Suprapubic skin (tissue), 4 donors: ENCODE data around the gene IGSF5.

ENCODE experiments used
- EP300 ChIP-seq: sonication (generic); formaldehyde crosslinking; IDR thresholded peaks from one replicate; pipeline ENCODE4 v1.6.1; 2017; ENCODE audit warnings: antibody characterized with exemption
- POLR2A ChIP-seq, 2 donors: fragments of 450-650 bp; IDR thresholded peaks; one replicate each; pipeline ENCODE4 v1.6.1; 2017; ENCODE audit warnings: antibody characterized with exemption in 2 of 2, mild to moderate bottlenecking in 2 of 2, moderate library complexity in 2 of 2
- POLR2AphosphoS5 ChIP-seq, 3 donors: sonication (generic); formaldehyde crosslinking; IDR thresholded peaks; one replicate each; pipeline ENCODE4 v1.6.1; 2017; ENCODE audit warnings: antibody characterized with exemption in 3 of 3
- TF ChIP-seq, protein P1 (sequence below), 2 donors: fragments of 200-600 bp in 1 of 2; fragments of 450-650 bp in 1 of 2; sonication (generic) in 1 of 2; IDR thresholded peaks; one replicate each; pipeline ENCODE4 v1.5.1; 2016 to 2019; ENCODE audit warnings: antibody characterized with exemption in 2 of 2, mild to moderate bottlenecking in 1 of 2, moderate library complexity in 1 of 2

DNA sequence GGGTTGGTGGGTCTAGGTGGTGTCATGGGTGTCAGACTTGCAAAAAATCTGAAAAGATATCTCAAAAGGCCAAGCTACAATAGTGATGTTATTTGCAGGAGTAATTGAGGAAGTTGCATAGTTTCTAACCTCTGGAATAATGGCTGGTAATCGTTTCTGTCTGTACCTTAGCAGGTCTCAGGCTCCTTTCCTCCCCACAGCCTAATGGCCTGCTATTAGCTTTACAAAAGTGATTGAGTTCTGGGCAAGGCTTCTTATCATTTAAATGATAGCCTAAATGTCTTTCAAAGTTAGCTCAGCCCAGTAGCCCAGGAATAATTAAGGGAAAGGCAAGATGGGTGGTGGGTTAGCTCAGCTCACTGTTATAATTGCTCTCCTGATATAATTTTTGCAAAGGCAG lies 37.7 kb upstream of the IGSF5 start:
- TF ChIP-seq, protein P1, sequence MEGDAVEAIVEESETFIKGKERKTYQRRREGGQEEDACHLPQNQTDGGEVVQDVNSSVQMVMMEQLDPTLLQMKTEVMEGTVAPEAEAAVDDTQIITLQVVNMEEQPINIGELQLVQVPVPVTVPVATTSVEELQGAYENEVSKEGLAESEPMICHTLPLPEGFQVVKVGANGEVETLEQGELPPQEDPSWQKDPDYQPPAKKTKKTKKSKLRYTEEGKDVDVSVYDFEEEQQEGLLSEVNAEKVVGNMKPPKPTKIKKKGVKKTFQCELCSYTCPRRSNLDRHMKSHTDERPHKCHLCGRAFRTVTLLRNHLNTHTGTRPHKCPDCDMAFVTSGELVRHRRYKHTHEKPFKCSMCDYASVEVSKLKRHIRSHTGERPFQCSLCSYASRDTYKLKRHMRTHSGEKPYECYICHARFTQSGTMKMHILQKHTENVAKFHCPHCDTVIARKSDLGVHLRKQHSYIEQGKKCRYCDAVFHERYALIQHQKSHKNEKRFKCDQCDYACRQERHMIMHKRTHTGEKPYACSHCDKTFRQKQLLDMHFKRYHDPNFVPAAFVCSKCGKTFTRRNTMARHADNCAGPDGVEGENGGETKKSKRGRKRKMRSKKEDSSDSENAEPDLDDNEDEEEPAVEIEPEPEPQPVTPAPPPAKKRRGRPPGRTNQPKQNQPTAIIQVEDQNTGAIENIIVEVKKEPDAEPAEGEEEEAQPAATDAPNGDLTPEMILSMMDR (IDR thresholded peaks at IDR 0.05) = no peak
- TF ChIP-seq POLR2A (IDR thresholded peaks at IDR 0.05) (no peak), POLR2AphosphoS5 (IDR thresholded peaks at IDR 0.05) (no peak), EP300 (no peak)
